ENCODE results near the gene NT5C. TPM values are rescaled to one million over a fixed set of nuclear protein-coding genes. Genes with fewer than 3 reads are reported as not detected.
"Not testable (repeated sequence)": the region's sequence is repeated elsewhere in the genome, so short reads cannot be mapped to it uniquely, and the experiment has no call there.

The NT5C gene
- total RNA-seq, 2 donors from 2014 or later: 120 to 166 TPM

GRCh38 chr17:75173526-75173925 is 42.0 kb upstream of the NT5C start:
- 83% methylated on average over 4 of the region's 4 CpGs for WGBS
- no peak overlapping the region for H3K27ac ChIP-seq
- H3K27me3 ChIP-seq (replicated peaks; ENCODE audit: insufficient read depth): no peaks in the 10 kb centered on the region
- peaks cover 9 to 11% of the 10 kb centered on the region in 2 donors for H3K36me3 ChIP-seq
- H3K9me3 ChIP-seq: no peaks in the 10 kb centered on the region
- TF ChIP-seq POLR2A (IDR thresholded peaks at IDR 0.05): no peak
- TF ChIP-seq POLR2AphosphoS5 (IDR thresholded peaks at IDR 0.05): no peak
- TF ChIP-seq CTCF (IDR thresholded peaks at IDR 0.05): no peak
- H3K4me3 ChIP-seq: no peak overlapping the region
- no peak for DNase-seq (ENCODE audit: low spot score)
- intact Hi-C loops (cut with DNase I): no loop called here
- no peaks in the 10 kb centered on the region for H3K4me1 ChIP-seq (replicated peaks)

GRCh38 chr17:75168998-75169397 is 37.5 kb upstream of the NT5C start:
- Histone ChIP-seq H3K4me3 (no peak overlapping the region), H3K9me3 (no peaks in the 10 kb centered on the region), H3K4me1 (replicated peaks) (no peaks in the 10 kb centered on the region), H3K36me3 (peaks cover 5 to 8% of the 10 kb centered on the region in 2 donors), H3K27ac (no peak overlapping the region), H3K27me3 (replicated peaks; ENCODE audit: insufficient read depth) (no peaks in the 10 kb centered on the region)
- WGBS: 92% methylated on average over 4 of the region's 4 CpGs
- TF ChIP-seq CTCF (IDR thresholded peaks at IDR 0.05) (no peak), POLR2A (IDR thresholded peaks at IDR 0.05) (no peak), POLR2AphosphoS5 (IDR thresholded peaks at IDR 0.05) (no peak)
- intact Hi-C loops (cut with DNase I): no loop called here
- no peak for DNase-seq (ENCODE audit: low spot score)

- H3K27ac ChIP-seq; intact Hi-C loops (cut with DNase I); H3K9me3 ChIP-seq; H3K36me3 ChIP-seq; H3K27me3 ChIP-seq (replicated peaks; ENCODE audit: insufficient read depth); H3K4me3 ChIP-seq; H3K4me1 ChIP-seq (replicated peaks); DNase-seq (ENCODE audit: low spot score): not testable (repeated sequence)
- 94% methylated on average over 15 of the region's 15 CpGs for WGBS
These were observed 33.1 kb upstream of the NT5C start for GRCh38 chr17:75164606-75165005.

GRCh38 chr17:75163074-75163473 is 31.5 kb upstream of the NT5C start:
- intact Hi-C loops (cut with DNase I): no loop called here
- Histone ChIP-seq H3K4me1 (replicated peaks) (no peaks in the 10 kb centered on the region), H3K27me3 (replicated peaks; ENCODE audit: insufficient read depth) (no peaks in the 10 kb centered on the region), H3K9me3 (no peaks in the 10 kb centered on the region), H3K36me3 (no peaks in the 10 kb centered on the region), H3K4me3 (no peak overlapping the region), H3K27ac (no peak overlapping the region)
- DNase-seq (ENCODE audit: low spot score): no peak
- WGBS: 79% methylated on average over 5 of the region's 5 CpGs
- TF ChIP-seq CTCF (IDR thresholded peaks at IDR 0.05): no peak
- no peak for TF ChIP-seq POLR2A (IDR thresholded peaks at IDR 0.05)
- no peak for TF ChIP-seq POLR2AphosphoS5 (IDR thresholded peaks at IDR 0.05)

GRCh38 chr17:75160211-75160610 is 28.7 kb upstream of the NT5C start:
- intact Hi-C loops (cut with DNase I): no loop called here
- DNase-seq (ENCODE audit: low spot score): no peak
- no peak for TF ChIP-seq POLR2A (IDR thresholded peaks at IDR 0.05)
- no peak for TF ChIP-seq CTCF (IDR thresholded peaks at IDR 0.05)
- TF ChIP-seq POLR2AphosphoS5 (IDR thresholded peaks at IDR 0.05): no peak
- Histone ChIP-seq H3K4me3 (no peak overlapping the region), H3K36me3 (no peaks in the 10 kb centered on the region), H3K4me1 (replicated peaks) (no peaks in the 10 kb centered on the region), H3K9me3 (no peaks in the 10 kb centered on the region), H3K27ac (no peak overlapping the region), H3K27me3 (replicated peaks; ENCODE audit: insufficient read depth) (no peaks in the 10 kb centered on the region)
- 90% methylated on average over 5 of the region's 5 CpGs for WGBS
